GM19351 (cell line): ENCODE data around the gene COPG2.

Experiments used
- ATAC-seq: cut with Tn5 transposase; IDR thresholded peaks from one replicate; pipeline ENCODE4 v1.9.1; 2021; ENCODE audit warnings: mild to moderate bottlenecking, moderate library complexity; ENCODE audit not compliant: unreplicated experiment

COPG2 gene

GRCh38 chr7:130476297-130477150, 192.0 kb downstream of the COPG2 start:
- peak; percentile 96 for ATAC-seq

- no peak for ATAC-seq
Observed at GRCh38 chr7:130475776-130476175, 192.8 kb downstream of the COPG2 start.

- no peak for ATAC-seq
Observed at GRCh38 chr7:130473876-130474275, 194.7 kb downstream of the COPG2 start.

GRCh38 chr7:130473289-130473688, 195.3 kb downstream of the COPG2 start:
- ATAC-seq, result no peak

GRCh38 chr7:130471974-130472373, 196.6 kb downstream of the COPG2 start:
- no peak for ATAC-seq

- no peak for ATAC-seq
Observed at GRCh38 chr7:130468612-130469011, 199.9 kb downstream of the COPG2 start.

GRCh38 chr7:130463553-130464434, 204.8 kb downstream of the COPG2 start:
- ATAC-seq, result no peak

GRCh38 chr7:130461272-130461671, 207.3 kb downstream of the COPG2 start:
- no peak for ATAC-seq

GRCh38 chr7:130458257-130458656, 210.3 kb downstream of the COPG2 start:
- ATAC-seq, result peak; percentile 61
